ENCODE results near the gene C16orf46.
"Not testable (repeated sequence)": the region's sequence is repeated elsewhere in the genome, so short reads cannot be mapped to it uniquely, and the experiment has no call there.

The C16orf46 gene

GRCh38 chr16:81077076-81077940 lies at the start of gene C16orf46:
C16orf46 (minus strand) TSS chr16:81077238; CDS start chr16:81063955, 13,283 bp downstream.
- peak; percentile 89 for DNase-seq

- DNase-seq = no peak
Measured at GRCh38 chr16:81123092-81123852, 46.2 kb upstream of the C16orf46 start.

GRCh38 chr16:81121474-81121990 lies 44.5 kb upstream of the C16orf46 start:
- no peak for DNase-seq

GRCh38 chr16:81117436-81117835 lies 40.4 kb upstream of the C16orf46 start:
- DNase-seq = no peak

GRCh38 chr16:81116285-81116684 lies 39.2 kb upstream of the C16orf46 start:
- no peak for DNase-seq

GRCh38 chr16:81112453-81112852 lies 35.4 kb upstream of the C16orf46 start:
- DNase-seq = no peak

GRCh38 chr16:81109274-81109673 lies 32.2 kb upstream of the C16orf46 start:
- not testable (repeated sequence) for DNase-seq

- no peak for DNase-seq
Measured at GRCh38 chr16:81107511-81107910, 30.5 kb upstream of the C16orf46 start.

- DNase-seq = no peak
Measured at GRCh38 chr16:81106826-81107503, 29.9 kb upstream of the C16orf46 start.

GRCh38 chr16:81105946-81106345 lies 28.9 kb upstream of the C16orf46 start:
- DNase-seq = no peak

- no peak for DNase-seq
Measured at GRCh38 chr16:81101702-81102101, 24.7 kb upstream of the C16orf46 start.

- no peak for DNase-seq
Measured at GRCh38 chr16:81099958-81100357, 22.9 kb upstream of the C16orf46 start.

GRCh38 chr16:81097230-81097629 lies 20.2 kb upstream of the C16orf46 start:
- no peak for DNase-seq

- DNase-seq = peak; percentile 46
Measured at GRCh38 chr16:81096715-81097208, 19.7 kb upstream of the C16orf46 start.

- peak; percentile 94 for DNase-seq
Measured at GRCh38 chr16:81095953-81096714, 19.1 kb upstream of the C16orf46 start, which contains the start of gene GCSH. GCSH (minus strand) TSS chr16:81096395; CDS start chr16:81096278, 117 bp downstream.

GRCh38 chr16:81095653-81095952 lies 18.6 kb upstream of the C16orf46 start:
- no peak for DNase-seq

GRCh38 chr16:81094771-81095251 lies 17.8 kb upstream of the C16orf46 start:
- no peak for DNase-seq

GRCh38 chr16:81088836-81089235 lies 11.8 kb upstream of the C16orf46 start:
- no peak for DNase-seq

- no peak for DNase-seq
Measured at GRCh38 chr16:81081014-81081413, 4.0 kb upstream of the C16orf46 start.

GRCh38 chr16:81080233-81080632 lies 3.2 kb upstream of the C16orf46 start:
- DNase-seq = no peak

GRCh38 chr16:81076566-81077075 lies 417 bp downstream of the C16orf46 start:
- peak; percentile 89 for DNase-seq
